Smooth muscle cell (in vitro differentiated cells): ENCODE results near the gene TCF4. TPM values are rescaled to one million over a fixed set of nuclear protein-coding genes. Genes with fewer than 3 reads are reported as not detected.

ENCODE experiments used
- DNase-seq: peaks from one replicate; lab custom pipeline; 2025; ENCODE audit not compliant: unreplicated experiment; lab: John Stamatoyannopoulos, UW
- H2AFZ ChIP-seq: fragments of 200-600 bp; sonication (generic); 2 replicates; pipeline ENCODE4 v1.6.0; 2016; ENCODE audit warnings: antibody characterized with exemption, low read depth, mild to moderate bottlenecking
- H3F3A ChIP-seq: fragments of 200-600 bp; sonication (generic); 2 replicates; pipeline ENCODE4 v1.6.0; 2017; ENCODE audit warnings: antibody characterized with exemption, low read depth
- H3K27ac ChIP-seq: fragments of 200-600 bp; sonication (generic); 2 replicates; pipeline ENCODE4 v1.5.1; 2016; ENCODE audit warnings: low read depth, mild to moderate bottlenecking
- H3K27me3 ChIP-seq: fragments of 200-600 bp; sonication (generic); 2 replicates; pipeline ENCODE4 v1.6.1; 2016; ENCODE audit warnings: low read depth, mild to moderate bottlenecking
- H3K36me3 ChIP-seq: fragments of 200-600 bp; sonication (generic); 2 replicates; pipeline ENCODE4 v1.5.1; 2016; ENCODE audit warnings: low read depth
- H3K4me1 ChIP-seq: fragments of 200-600 bp; sonication (generic); 2 replicates; pipeline ENCODE4 v1.5.1; 2016; ENCODE audit warnings: low read depth
- H3K4me2 ChIP-seq: fragments of 200-600 bp; sonication (generic); 2 replicates; pipeline ENCODE4 v1.6.0; 2016; ENCODE audit warnings: mild to moderate bottlenecking
- H3K4me3 ChIP-seq: fragments of 200-600 bp; sonication (generic); 2 replicates; pipeline ENCODE4 v1.5.1; 2016; ENCODE audit warnings: mild to moderate bottlenecking
- H3K79me2 ChIP-seq: fragments of 200-600 bp; sonication (generic); 2 replicates; pipeline ENCODE4 v1.6.0; 2016; ENCODE audit warnings: low read depth, mild to moderate bottlenecking
- H3K9ac ChIP-seq: fragments of 200-600 bp; sonication (generic); 2 replicates; pipeline ENCODE4 v1.6.0; 2016; ENCODE audit warnings: low read depth
- H3K9me3 ChIP-seq: fragments of 200-600 bp; sonication (generic); replicated peaks from 2 replicates; pipeline ENCODE4 v1.5.1; 2016; ENCODE audit warnings: low read depth
- H4K20me1 ChIP-seq: fragments of 200-600 bp; sonication (generic); 2 replicates; pipeline ENCODE4 v1.6.0; 2016; ENCODE audit warnings: low read depth
- WGBS: methylation state at CpG from one replicate; pipeline ENCODE4 v1.1.7; 2016; ENCODE audit warnings: low lambda C conversion rate; 5-methylcytosine and 5-hydroxymethylcytosine counted together
- polyA plus RNA-seq: library from polyadenylated mRNA; unstranded; fragments of >200 nt; fragmentation: Nextera tagmentation; extraction: Ambion mirVana; gene quantifications from 2 replicates; pipeline ENCODE4 v1.2.1, GENCODE V29; 2016
- total RNA-seq: library from RNA; depleted of rRNA; stranded (reverse); fragments of >200 nt; gene quantifications from 2 replicates; pipeline ENCODE4 v1.2.3, GENCODE V29; 2014
- TF ChIP-seq, protein P1 (sequence below): fragments of 200-600 bp; sonication (generic); IDR thresholded peaks from 2 replicates; pipeline ENCODE4 v1.5.1; 2017; ENCODE audit warnings: borderline replicate concordance, mild to moderate bottlenecking, antibody characterized with exemption; ENCODE audit not compliant: insufficient read depth, poor library complexity, severe bottlenecking

Gene TCF4
- total and polyA plus RNA-seq, 2 experiments from 2014 or later = 105 to 120 TPM

DNA sequence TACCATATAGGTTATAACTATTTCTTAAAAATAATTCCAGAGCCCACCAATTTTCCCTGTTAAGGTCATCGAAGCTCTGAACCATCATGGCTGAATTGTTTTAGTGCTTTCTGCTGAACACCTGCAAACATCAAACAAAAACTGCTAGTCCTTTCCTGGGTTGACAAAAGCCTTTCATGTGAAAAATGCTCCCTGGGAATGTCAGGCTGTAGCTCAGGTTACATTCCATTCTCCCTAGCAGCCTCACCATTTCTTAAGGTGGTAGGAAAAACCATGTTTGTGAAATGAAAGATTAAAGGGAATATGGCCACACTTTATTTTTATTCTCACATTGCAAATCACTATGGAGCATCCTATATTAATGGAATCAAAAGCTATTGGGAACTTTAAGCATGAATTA, 5.7 kb downstream of the TCF4 start:
- Histone ChIP-seq H3K79me2 (peaks cover 98% of the 10 kb centered on the region), H3K4me2 (peak overlapping the region; percentile 94)
- 44% methylated on average over 1 of the region's 1 CpG for WGBS

DNA sequence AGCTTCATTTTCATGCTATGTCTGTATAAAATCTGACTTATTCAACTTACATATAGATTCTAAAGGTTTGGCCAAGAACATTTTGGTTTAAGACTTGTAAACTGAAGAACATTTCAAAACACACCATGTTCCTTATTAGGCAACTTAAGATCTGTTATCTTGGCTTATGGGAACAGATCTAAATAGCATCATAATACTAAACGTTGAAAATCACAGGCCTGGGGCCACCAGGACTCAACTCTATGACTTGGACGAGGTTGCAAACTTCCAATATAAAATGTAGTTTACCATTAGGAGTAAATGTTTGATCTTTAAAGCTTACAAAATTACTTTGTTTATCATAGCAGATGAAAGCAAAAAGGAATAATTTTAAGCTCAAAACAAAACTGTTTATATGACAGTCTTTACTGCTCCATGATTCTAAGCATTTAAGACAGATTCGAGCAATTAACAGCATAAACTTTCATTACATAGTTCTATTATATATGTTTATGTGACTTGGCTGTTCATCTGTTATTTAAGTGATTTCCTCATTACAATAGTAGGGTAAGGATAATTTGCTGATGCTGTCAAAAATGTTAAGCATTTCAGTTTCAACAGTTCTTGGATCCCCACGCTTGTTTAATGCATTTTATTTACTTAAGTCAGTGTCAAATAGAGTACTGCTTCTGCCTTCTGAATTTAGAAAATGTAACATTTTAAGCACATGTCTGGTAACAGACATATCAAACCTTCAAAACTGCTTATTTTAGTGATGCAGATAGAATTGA, 8.3 kb downstream of the TCF4 start:
- H3K9me3 ChIP-seq = no peaks in the 10 kb centered on the region
- no peaks in the 10 kb centered on the region for H3K36me3 ChIP-seq
- peak overlapping the region; percentile 16 for H3K27ac ChIP-seq
- 33% methylated on average over 4 of the region's 4 CpGs for WGBS
- H3K79me2 ChIP-seq = peaks cover 98% of the 10 kb centered on the region
- no peak for DNase-seq
- H3K27me3 ChIP-seq = no peaks in the 10 kb centered on the region
- H3K9ac ChIP-seq = no peak overlapping the region
- TF ChIP-seq, protein P1, sequence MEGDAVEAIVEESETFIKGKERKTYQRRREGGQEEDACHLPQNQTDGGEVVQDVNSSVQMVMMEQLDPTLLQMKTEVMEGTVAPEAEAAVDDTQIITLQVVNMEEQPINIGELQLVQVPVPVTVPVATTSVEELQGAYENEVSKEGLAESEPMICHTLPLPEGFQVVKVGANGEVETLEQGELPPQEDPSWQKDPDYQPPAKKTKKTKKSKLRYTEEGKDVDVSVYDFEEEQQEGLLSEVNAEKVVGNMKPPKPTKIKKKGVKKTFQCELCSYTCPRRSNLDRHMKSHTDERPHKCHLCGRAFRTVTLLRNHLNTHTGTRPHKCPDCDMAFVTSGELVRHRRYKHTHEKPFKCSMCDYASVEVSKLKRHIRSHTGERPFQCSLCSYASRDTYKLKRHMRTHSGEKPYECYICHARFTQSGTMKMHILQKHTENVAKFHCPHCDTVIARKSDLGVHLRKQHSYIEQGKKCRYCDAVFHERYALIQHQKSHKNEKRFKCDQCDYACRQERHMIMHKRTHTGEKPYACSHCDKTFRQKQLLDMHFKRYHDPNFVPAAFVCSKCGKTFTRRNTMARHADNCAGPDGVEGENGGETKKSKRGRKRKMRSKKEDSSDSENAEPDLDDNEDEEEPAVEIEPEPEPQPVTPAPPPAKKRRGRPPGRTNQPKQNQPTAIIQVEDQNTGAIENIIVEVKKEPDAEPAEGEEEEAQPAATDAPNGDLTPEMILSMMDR = no peak
- peak overlapping the region; percentile 5 for H3K4me3 ChIP-seq
- H4K20me1 ChIP-seq = peaks cover 12% of the 10 kb centered on the region
- no peak overlapping the region for H2AFZ ChIP-seq
- no peaks in the 10 kb centered on the region for H3F3A ChIP-seq
- peaks cover 54% of the 10 kb centered on the region for H3K4me1 ChIP-seq
- peak overlapping the region; percentile 56 for H3K4me2 ChIP-seq

More for the DNA sequence above, 5.7 kb downstream of the TCF4 start:
- H3K9ac ChIP-seq = no peak overlapping the region
- H3F3A ChIP-seq = no peaks in the 10 kb centered on the region
- DNase-seq = no peak
- H3K36me3 ChIP-seq = no peaks in the 10 kb centered on the region
- TF ChIP-seq, protein P1 = no peak
- H3K4me3 ChIP-seq = no peak overlapping the region
- no peaks in the 10 kb centered on the region for H3K27me3 ChIP-seq
- H3K9me3 ChIP-seq = no peaks in the 10 kb centered on the region
- H3K27ac ChIP-seq = peak overlapping the region; percentile 13
- H4K20me1 ChIP-seq = peaks cover 10% of the 10 kb centered on the region
- H3K4me1 ChIP-seq = peaks cover 69% of the 10 kb centered on the region
- no peak overlapping the region for H2AFZ ChIP-seq

DNA sequence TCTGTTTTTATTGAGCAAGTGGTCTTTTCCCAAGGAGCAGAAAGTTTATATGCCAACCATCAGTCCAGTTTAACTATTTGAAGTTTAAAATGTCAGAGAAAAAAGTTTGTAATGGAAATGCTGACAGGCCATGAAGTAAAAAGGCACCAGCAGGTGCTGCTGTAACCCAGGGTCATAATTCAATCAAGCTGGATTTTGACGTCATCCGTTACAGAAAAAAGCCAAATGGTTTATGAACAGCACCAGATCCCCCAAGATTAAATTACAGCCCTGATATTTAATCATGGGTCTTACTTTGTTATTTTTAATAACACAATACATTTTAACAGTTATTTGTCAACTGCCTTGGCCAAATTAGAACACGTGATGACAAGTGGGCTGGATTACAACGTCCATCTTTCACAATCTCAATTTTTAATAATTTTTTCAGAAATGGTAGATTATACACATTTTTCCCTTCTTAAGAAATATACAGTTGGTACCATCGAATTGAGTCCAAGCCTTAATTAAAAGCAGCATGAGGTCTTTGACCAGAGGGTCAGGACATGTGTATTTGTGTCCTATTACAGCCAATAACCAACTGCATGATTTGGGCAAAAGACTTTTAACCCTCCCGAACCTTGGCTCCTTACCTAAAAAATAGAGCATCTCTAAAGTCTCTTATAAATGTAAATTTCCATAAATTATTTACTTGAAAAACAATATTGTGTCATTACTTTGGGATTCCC, 10.0 kb downstream of the TCF4 start:
- H3K79me2 ChIP-seq = peaks cover 98% of the 10 kb centered on the region
- no peak overlapping the region for H3K27ac ChIP-seq
- TF ChIP-seq, protein P1 = no peak
- DNase-seq = no peak
- no peak overlapping the region for H3K9ac ChIP-seq
- no peak overlapping the region for H3K4me2 ChIP-seq
- no peaks in the 10 kb centered on the region for H3F3A ChIP-seq
- no peaks in the 10 kb centered on the region for H3K9me3 ChIP-seq
- H3K4me1 ChIP-seq = peaks cover 37% of the 10 kb centered on the region
- no peak overlapping the region for H3K4me3 ChIP-seq
- WGBS = 94% methylated on average over 6 of the region's 6 CpGs
- no peaks in the 10 kb centered on the region for H3K36me3 ChIP-seq
- no peak overlapping the region for H2AFZ ChIP-seq
- no peaks in the 10 kb centered on the region for H3K27me3 ChIP-seq
- peaks cover 22% of the 10 kb centered on the region for H4K20me1 ChIP-seq
